MM.1S (cell line): Measurements from ENCODE around the gene TMTC1.

ENCODE experiments used
- DNase-seq: peaks from one replicate; pipeline ENCODE4 v3.0.0-alpha.2; 2015
- H2AFZ ChIP-seq: fragments of 300-600 bp; sonication (generic); 2 replicates; pipeline ENCODE4 v1.6.0; 2016; ENCODE audit warnings: antibody characterized with exemption, low read length
- H3F3A ChIP-seq: fragments of 300-600 bp; sonication (generic); 2 replicates; pipeline ENCODE4 v1.6.1; 2016; ENCODE audit warnings: mild to moderate bottlenecking, antibody characterized with exemption, low read length, moderate library complexity, mixed read lengths; ENCODE audit not compliant: insufficient read depth
- H3K27ac ChIP-seq: fragments of 300-600 bp; sonication (generic); 2 replicates; pipeline ENCODE4 v1.5.1; 2016; ENCODE audit warnings: mild to moderate bottlenecking, low read length
- H3K27me3 ChIP-seq: fragments of 300-600 bp; sonication (generic); replicated peaks from 2 replicates; pipeline ENCODE4 v1.6.0; 2016; ENCODE audit warnings: low read length; ENCODE audit not compliant: insufficient read depth
- H3K36me3 ChIP-seq: fragments of 300-600 bp; sonication (generic); replicated peaks from 2 replicates; pipeline ENCODE4 v1.6.1; 2016; ENCODE audit warnings: mild to moderate bottlenecking, low read length, mixed read lengths; ENCODE audit not compliant: insufficient read depth
- H3K4me1 ChIP-seq: fragments of 300-600 bp; sonication (generic); 2 replicates; pipeline ENCODE4 v1.6.1; 2016; ENCODE audit warnings: low read length, mixed read lengths
- H3K4me2 ChIP-seq: fragments of 300-600 bp; sonication (generic); 2 replicates; pipeline ENCODE4 v1.6.0; 2016; ENCODE audit warnings: low read depth, low read length
- H3K4me3 ChIP-seq: fragments of 300-600 bp; sonication (generic); 2 replicates; pipeline ENCODE4 v1.5.1; 2016; ENCODE audit warnings: low read length, mixed read lengths
- H3K79me2 ChIP-seq: fragments of 300-600 bp; sonication (generic); 2 replicates; pipeline ENCODE4 v1.6.1; 2016; ENCODE audit warnings: mixed run types, low read length, mixed read lengths
- H3K9ac ChIP-seq: fragments of 300-600 bp; sonication (generic); 2 replicates; pipeline ENCODE4 v1.6.1; 2016; ENCODE audit warnings: low read length, mixed read lengths
- H3K9me2 ChIP-seq: fragments of 300-600 bp; sonication (generic); replicated peaks from 2 replicates; pipeline ENCODE4 v1.6.1; 2016; ENCODE audit warnings: mild to moderate bottlenecking, low read length, mixed read lengths; ENCODE audit not compliant: insufficient read depth
- H3K9me3 ChIP-seq: fragments of 300-600 bp; sonication (generic); replicated peaks from 2 replicates; pipeline ENCODE4 v1.6.1; 2016; ENCODE audit warnings: mild to moderate bottlenecking, low read length, mixed read lengths; ENCODE audit not compliant: insufficient read depth
- H4K20me1 ChIP-seq: fragments of 300-600 bp; sonication (generic); 2 replicates; pipeline ENCODE4 v1.6.1; 2016; ENCODE audit warnings: mild to moderate bottlenecking, low read length, moderate library complexity, mixed read lengths; ENCODE audit not compliant: insufficient read depth
- EZH2 ChIP-seq: fragments of 300-600 bp; sonication (generic); optimal IDR thresholded peaks from 2 replicates; pipeline ENCODE3; 2017; ENCODE audit warnings: low read depth, mild to moderate bottlenecking, antibody characterized with exemption, low read length, mixed read lengths
- EZH2phosphoT487 ChIP-seq: fragments of 300-600 bp; sonication (generic); IDR thresholded peaks from 2 replicates; pipeline ENCODE4 v1.6.1; 2018; ENCODE audit warnings: antibody characterized with exemption, low read length
- TF ChIP-seq, protein P1 (sequence below): fragments of 300-600 bp; sonication (generic); IDR thresholded peaks from 2 replicates; pipeline ENCODE4 v1.5.1; 2016; ENCODE audit warnings: antibody characterized with exemption, low read length, mixed read lengths

Gene TMTC1

DNA sequence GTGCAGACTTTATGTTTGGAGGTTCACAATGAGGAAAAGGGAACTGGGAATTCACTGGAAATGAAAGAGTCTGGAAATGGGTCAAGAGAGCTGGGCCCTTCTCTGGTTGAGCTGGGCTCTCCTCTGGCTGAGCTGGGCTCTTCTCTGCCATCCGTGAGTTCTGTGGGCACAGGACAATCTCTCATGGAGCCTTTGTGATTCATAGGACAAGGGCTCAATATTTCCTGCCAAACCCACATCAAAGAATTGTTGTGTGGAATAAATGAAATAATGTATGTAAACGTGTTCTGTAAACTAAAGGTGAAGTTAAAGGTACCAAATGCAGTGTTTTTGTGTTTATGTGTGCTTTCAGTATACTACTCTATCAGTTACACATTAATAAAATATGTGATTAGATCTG is 190.7 kb downstream of the TMTC1 start:
- no peaks in the 10 kb centered on the region for H4K20me1 ChIP-seq
- no peaks in the 10 kb centered on the region for H3K9me3 ChIP-seq
- H3K27me3 ChIP-seq, result no peaks in the 10 kb centered on the region
- H3K27ac ChIP-seq, result no peak overlapping the region
- no peak for TF ChIP-seq EZH2phosphoT487
- TF ChIP-seq, protein P1, sequence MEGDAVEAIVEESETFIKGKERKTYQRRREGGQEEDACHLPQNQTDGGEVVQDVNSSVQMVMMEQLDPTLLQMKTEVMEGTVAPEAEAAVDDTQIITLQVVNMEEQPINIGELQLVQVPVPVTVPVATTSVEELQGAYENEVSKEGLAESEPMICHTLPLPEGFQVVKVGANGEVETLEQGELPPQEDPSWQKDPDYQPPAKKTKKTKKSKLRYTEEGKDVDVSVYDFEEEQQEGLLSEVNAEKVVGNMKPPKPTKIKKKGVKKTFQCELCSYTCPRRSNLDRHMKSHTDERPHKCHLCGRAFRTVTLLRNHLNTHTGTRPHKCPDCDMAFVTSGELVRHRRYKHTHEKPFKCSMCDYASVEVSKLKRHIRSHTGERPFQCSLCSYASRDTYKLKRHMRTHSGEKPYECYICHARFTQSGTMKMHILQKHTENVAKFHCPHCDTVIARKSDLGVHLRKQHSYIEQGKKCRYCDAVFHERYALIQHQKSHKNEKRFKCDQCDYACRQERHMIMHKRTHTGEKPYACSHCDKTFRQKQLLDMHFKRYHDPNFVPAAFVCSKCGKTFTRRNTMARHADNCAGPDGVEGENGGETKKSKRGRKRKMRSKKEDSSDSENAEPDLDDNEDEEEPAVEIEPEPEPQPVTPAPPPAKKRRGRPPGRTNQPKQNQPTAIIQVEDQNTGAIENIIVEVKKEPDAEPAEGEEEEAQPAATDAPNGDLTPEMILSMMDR, result no peak
- TF ChIP-seq EZH2, result no peak
- H3K9me2 ChIP-seq, result no peaks in the 10 kb centered on the region
- no peak for DNase-seq
- no peaks in the 10 kb centered on the region for H3F3A ChIP-seq
- no peak overlapping the region for H3K4me2 ChIP-seq
- no peaks in the 10 kb centered on the region for H3K79me2 ChIP-seq
- H3K9ac ChIP-seq, result no peak overlapping the region
- H3K4me3 ChIP-seq, result no peak overlapping the region
- H3K36me3 ChIP-seq, result no peaks in the 10 kb centered on the region
- no peak overlapping the region for H2AFZ ChIP-seq
- no peaks in the 10 kb centered on the region for H3K4me1 ChIP-seq

DNA sequence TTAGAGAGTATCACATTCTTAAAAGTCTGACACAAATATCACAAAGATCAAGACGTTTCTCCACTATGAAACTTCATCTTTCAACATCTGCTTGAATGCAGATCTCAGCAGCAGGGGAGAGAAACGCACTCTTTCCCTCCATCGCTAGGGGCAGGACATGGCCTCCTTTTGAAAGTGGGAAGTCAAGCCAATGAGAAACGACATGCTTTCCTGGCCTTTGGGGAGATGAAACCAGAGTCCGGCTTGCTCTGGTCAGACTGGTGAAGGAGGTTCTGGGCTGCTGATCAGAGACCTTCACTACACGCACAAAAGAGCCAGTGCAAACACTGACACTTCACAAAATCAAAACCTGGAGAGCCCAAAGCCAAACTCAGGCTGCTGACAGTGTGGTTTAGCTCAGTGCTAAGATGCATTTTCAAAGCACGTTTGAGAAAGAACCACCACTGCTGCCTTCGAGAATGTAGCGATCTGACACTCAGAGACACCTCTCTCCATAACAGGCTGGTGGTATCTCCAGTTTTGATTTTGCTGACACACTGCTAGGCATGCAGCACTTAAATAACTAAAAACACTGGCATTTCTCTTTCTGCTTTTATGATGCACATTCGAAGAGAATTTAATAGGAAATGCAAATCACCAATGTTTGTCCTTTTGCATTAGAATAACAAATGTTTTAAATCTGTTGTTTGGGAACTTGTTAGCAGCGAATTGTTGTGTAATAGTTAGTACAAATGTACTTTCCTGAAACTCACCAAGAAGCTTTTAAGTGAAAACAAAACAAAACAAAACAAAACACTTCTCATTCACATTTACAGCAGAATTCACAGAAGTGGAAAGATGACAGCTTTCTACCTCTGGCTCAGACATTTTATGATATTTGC is 192.4 kb downstream of the TMTC1 start:
- Histone ChIP-seq H3K9me2 (no peaks in the 10 kb centered on the region), H3K9me3 (no peaks in the 10 kb centered on the region), H3K79me2 (no peaks in the 10 kb centered on the region), H3F3A (no peaks in the 10 kb centered on the region), H4K20me1 (no peaks in the 10 kb centered on the region), H3K36me3 (no peaks in the 10 kb centered on the region), H2AFZ (no peak overlapping the region), H3K9ac (no peak overlapping the region), H3K4me2 (no peak overlapping the region), H3K27ac (no peak overlapping the region), H3K4me3 (no peak overlapping the region), H3K4me1 (no peaks in the 10 kb centered on the region), H3K27me3 (no peaks in the 10 kb centered on the region)
- TF ChIP-seq, protein P1, result no peak
- TF ChIP-seq EZH2phosphoT487, result no peak
- TF ChIP-seq EZH2, result no peak
- no peak for DNase-seq

DNA sequence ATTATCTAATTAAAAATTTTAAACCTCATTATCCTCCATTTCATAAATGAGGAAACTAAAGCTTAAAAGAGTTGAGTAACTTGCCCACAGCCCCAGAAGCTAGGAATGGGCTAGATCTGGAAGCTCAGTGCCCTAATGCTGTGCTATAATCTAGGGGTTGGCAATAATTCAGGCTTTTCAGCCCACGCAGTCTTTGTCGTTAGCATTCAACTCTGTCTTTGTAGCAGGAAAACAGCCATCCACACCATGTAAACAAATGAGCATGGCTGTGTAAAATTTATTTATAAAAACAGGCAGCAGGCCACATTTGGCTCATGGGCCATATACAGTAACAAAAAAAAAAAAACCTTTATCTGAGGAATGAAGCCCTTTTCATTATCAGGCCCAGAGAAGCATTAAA is 193.9 kb downstream of the TMTC1 start:
- no peak overlapping the region for H3K9ac ChIP-seq
- DNase-seq, result no peak
- H2AFZ ChIP-seq, result no peak overlapping the region
- TF ChIP-seq EZH2phosphoT487 (no peak), EZH2 (no peak)
- TF ChIP-seq, protein P1, result no peak
- H3K4me2 ChIP-seq, result no peak overlapping the region
- no peaks in the 10 kb centered on the region for H3K4me1 ChIP-seq
- H3K4me3 ChIP-seq, result no peak overlapping the region
- no peak overlapping the region for H3K27ac ChIP-seq
- no peaks in the 10 kb centered on the region for H3K36me3 ChIP-seq
- no peaks in the 10 kb centered on the region for H3F3A ChIP-seq
- no peaks in the 10 kb centered on the region for H4K20me1 ChIP-seq
- no peaks in the 10 kb centered on the region for H3K79me2 ChIP-seq
- H3K27me3 ChIP-seq, result no peaks in the 10 kb centered on the region
- H3K9me2 ChIP-seq, result no peaks in the 10 kb centered on the region
- no peaks in the 10 kb centered on the region for H3K9me3 ChIP-seq
